ENCODE results near the gene KCNA1.
A peak's percentile ranks its signal among the peaks of the same experiment; 100 is the strongest.

The KCNA1 gene

DNA sequence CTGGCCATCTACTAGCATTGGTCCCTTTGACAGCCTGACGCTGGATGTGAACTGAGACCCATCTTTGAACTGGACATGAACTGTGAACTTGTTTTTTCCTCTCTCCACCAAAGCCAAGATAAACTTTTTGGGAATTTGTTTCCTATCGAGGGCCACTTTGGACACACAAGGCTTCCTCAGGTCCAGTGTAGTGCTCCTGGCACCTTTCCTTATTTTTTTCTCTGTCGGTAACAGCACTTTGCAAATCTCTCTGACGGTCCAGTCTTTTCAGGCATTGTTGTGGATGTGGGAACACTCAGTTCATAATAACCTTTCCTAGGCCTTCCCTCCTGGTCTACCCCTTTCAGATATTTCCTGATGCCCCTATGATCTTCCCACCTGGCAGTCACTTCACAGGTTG lies 5.0 kb downstream of the KCNA1 start:
- no peak for DNase-seq

DNA sequence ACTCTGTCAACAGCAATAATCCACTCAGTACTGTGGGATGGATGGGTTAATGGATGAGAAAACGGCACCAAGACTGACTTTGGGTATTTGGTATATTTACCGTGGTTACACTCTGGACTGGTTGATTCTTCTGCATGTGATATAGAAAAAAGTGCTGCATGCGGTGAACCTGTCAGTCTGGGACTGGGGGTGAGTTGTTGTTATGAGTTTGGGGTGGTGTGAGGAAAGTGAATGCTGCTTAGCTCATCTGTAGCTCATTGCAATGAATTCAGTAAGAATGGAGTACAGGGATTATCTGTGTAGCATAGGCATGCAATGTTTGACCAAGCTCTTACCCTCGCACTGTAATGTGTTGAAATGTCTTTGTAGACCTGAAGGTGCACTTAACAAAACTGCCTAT lies 6.0 kb downstream of the KCNA1 start:
- no peak for DNase-seq

- no peak for DNase-seq
Observed at GRCh38 chr12:4918950-4919660, 9.4 kb downstream of the KCNA1 start.

- no peak for DNase-seq
Observed at GRCh38 chr12:4932576-4932975, 22.9 kb downstream of the KCNA1 start.

DNA sequence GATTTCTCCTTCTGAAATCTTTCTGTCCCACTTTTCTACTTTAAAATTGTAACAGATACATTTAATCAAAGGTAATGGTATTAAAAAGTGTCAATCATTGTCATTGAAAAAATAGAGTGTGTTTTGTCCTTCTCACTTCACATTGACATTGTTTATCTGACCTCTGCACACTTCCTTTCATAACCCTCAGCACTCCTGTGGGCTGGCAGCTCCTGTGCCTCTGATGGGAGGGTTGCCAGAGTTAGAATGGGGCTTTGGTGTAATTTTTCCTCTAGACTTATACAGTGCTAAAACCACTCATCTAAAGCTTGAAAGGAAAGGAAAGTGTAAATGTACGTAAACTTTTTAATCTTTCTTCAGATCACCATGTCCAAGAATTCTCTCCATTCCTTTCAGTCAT lies 23.7 kb downstream of the KCNA1 start:
- peak; percentile 49 for DNase-seq

- no peak for DNase-seq
Observed at GRCh38 chr12:4934407-4935035, 24.8 kb downstream of the KCNA1 start.

GRCh38 chr12:4938900-4939299 lies 29.2 kb downstream of the KCNA1 start:
- no peak for DNase-seq

GRCh38 chr12:4939418-4940023 lies 29.8 kb downstream of the KCNA1 start:
- no peak for DNase-seq

- no peak for DNase-seq
Observed at GRCh38 chr12:4943067-4943937, 33.6 kb downstream of the KCNA1 start.

- DNase-seq: no peak
Observed at GRCh38 chr12:4943938-4944284, 34.2 kb downstream of the KCNA1 start.

- DNase-seq: no peak
Observed at GRCh38 chr12:4947253-4947652, 37.5 kb downstream of the KCNA1 start.

- DNase-seq: no peak
Observed at GRCh38 chr12:4951083-4951482, 41.4 kb downstream of the KCNA1 start.

DNA sequence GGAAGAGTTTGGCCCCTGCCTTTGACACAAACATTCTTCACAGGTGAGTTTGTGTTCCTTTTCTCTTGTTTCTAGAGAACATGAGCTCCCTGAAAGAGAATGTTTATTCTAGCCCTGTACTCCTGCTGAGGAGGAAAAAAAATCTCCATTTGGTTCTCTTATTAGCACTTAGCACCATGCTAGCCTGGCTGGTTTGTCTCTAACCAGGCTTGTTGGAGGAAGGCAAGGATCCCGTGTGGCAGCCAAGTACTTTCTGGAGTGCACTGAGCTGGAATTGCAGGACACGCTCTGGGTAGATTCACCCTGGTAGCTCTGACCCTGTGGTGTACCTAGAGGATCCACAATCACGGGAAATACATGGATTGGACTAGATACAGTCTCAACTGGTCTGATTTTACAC lies 41.9 kb downstream of the KCNA1 start:
- DNase-seq: no peak

DNA sequence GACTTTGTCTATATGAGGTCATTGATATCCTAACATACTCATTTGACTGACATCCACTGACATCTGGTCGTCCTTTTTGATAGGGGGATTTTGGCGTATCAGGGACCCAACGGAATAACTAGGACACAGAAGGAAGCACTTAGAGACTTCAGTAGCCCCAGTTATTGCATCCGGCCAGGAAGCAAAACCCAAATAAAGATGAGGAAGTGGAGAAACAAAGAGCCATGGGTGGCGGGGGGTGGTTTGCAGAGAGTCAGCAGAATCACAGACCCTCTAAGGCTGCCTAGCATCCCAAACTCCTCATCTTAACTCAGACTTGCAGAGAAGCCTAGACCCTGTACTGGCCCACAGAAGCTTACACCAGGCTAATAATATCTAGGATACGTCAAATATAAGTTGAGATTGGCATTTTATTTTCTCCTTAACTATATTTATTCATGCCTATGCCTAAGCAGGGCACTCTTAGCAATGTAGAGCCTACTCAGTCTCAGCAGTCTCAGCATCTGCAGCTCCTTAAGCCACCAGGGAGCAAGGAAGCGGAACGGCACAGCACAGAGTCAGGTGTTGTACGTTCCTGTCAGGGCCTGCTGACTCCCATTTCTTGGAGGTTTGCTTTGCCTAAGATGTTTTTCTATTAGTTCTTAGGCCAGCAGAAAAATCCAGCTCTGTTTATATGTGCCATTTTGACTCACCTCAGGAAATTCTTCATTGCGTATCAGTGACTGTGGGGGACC lies 45.1 kb downstream of the KCNA1 start:
- DNase-seq: no peak

- no peak for DNase-seq
Observed at GRCh38 chr12:4956054-4956453, 46.3 kb downstream of the KCNA1 start.

DNA sequence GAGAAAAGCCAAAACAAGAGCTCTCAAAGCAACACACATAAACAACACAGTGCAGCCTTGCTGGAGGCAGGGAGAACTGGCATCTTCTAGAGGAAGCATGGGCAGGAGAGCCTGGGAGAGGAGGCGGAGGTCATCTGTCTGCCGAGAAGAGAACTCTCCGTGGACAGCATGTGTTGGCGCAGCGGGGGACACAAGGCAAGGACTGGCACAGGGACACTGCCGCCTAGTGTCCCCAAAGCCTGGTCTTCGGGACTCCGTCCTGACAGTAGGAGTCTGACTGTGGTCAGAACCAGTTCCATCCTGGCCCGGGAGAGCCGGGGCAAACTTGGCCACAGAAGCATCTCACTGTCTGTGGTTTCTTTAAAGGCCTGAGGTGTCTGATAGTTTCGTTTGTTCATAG lies 47.3 kb downstream of the KCNA1 start:
- DNase-seq: no peak

GRCh38 chr12:4957761-4958160 lies 48.1 kb downstream of the KCNA1 start:
- DNase-seq: no peak

GRCh38 chr12:4958697-4959375 lies 49.1 kb downstream of the KCNA1 start:
- no peak for DNase-seq

GRCh38 chr12:4959381-4959780 lies 49.7 kb downstream of the KCNA1 start:
- DNase-seq: no peak

GRCh38 chr12:4960030-4960429 lies 50.3 kb downstream of the KCNA1 start:
- no peak for DNase-seq

DNA sequence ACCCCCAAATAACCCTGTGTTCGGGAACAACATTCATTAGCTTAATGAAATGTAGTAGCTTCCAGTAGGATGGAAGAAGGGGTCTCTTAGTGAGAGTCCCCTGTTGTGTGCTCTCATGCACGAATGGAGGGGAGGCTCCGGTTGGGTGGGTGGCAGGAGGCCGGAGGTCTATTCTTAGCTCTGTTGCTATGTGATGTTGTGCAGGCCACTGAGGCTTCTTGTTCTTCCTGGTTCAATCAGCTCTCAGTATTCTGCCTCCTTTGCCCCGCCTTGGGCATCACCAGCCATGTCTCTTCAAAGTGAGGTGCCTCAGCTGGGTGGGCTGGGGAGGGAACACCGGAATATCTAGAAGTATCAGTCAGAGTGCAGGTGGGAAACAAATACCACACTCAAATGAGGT lies 50.8 kb downstream of the KCNA1 start:
- DNase-seq: no peak

DNA sequence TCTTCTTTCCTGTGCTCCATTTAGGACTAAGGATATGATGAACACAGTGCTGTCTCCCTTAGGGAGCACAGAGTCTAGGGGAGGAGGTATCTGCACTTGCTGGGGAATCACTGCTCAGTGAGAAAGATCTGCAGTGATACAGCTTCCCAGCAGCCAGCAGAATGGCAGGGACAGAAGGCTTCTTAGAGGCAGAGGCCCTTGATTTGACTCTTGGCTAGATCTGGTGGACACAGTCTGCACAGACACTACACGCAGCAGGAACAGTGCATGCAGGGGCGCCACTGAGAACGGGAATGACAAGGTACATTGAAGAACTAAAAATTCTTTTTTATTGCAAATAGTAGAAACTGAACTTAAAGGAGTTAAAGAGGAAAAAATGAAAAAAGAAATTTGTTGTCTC lies 51.6 kb downstream of the KCNA1 start:
- no peak for DNase-seq
